HepG2 (cell line): ENCODE measurements around the gene ARHGAP4. TPM values are rescaled to one million over a fixed set of nuclear protein-coding genes. Genes with fewer than 3 reads are reported as not detected.
A peak's percentile ranks its signal among the peaks of the same experiment; 100 is the strongest.

ENCODE experiments used
- ARNTL ChIP-seq: sonication (generic); formaldehyde crosslinking; IDR thresholded peaks from 2 replicates; pipeline ENCODE4 v1.4.0; 2020; ENCODE audit warnings: mild to moderate bottlenecking, missing genetic modification reagents
- GATAD1 ChIP-seq: IDR thresholded peaks from 2 replicates; pipeline ENCODE4 v1.6.1; 2016; ENCODE audit warnings: missing genetic modification reagents, missing compliant biosample characterization
- JUNB ChIP-seq: sonication (generic); formaldehyde crosslinking; IDR thresholded peaks from 2 replicates; pipeline ENCODE4 v1.8.0; 2022; ENCODE audit warnings: missing genetic modification reagents, mild to moderate bottlenecking, borderline replicate concordance
- KAT7 ChIP-seq: IDR thresholded peaks from 2 replicates; pipeline ENCODE4 v1.6.1; 2018; ENCODE audit warnings: borderline replicate concordance, missing compliant biosample characterization
- KDM5B ChIP-seq: sonication (generic); formaldehyde crosslinking; IDR thresholded peaks from 2 replicates; pipeline ENCODE4 v1.4.0; 2020; ENCODE audit warnings: missing genetic modification reagents, mild to moderate bottlenecking, borderline replicate concordance
- KLF6 ChIP-seq: IDR thresholded peaks from 2 replicates; pipeline ENCODE4 v1.8.0; 2016; ENCODE audit warnings: missing biosample characterization, missing genetic modification reagents
- MTA1 ChIP-seq: sonication (generic); formaldehyde crosslinking; IDR thresholded peaks from 2 replicates; pipeline ENCODE4 v1.4.0; 2020; ENCODE audit warnings: missing genetic modification reagents, mild to moderate bottlenecking, borderline replicate concordance
- NAIF1 ChIP-seq: sonication (generic); formaldehyde crosslinking; IDR thresholded peaks from 2 replicates; pipeline ENCODE4 v1.5.0; 2020; ENCODE audit warnings: mild to moderate bottlenecking, missing genetic modification reagents, borderline replicate concordance
- NFE2L1 ChIP-seq: sonication (generic); formaldehyde crosslinking; IDR thresholded peaks from 2 replicates; pipeline ENCODE4 v1.4.0; 2020; ENCODE audit warnings: missing genetic modification reagents, mild to moderate bottlenecking, borderline replicate concordance
- NRL ChIP-seq: sonication (generic); formaldehyde crosslinking; IDR thresholded peaks from 2 replicates; pipeline ENCODE4 v1.5.0; 2020; ENCODE audit warnings: missing genetic modification reagents, mild to moderate bottlenecking, moderate library complexity, borderline replicate concordance
- PHF5A ChIP-seq: IDR thresholded peaks from one replicate; pipeline ENCODE4 v1.6.1; 2018; ENCODE audit warnings: low read depth, missing genetic modification reagents; ENCODE audit not compliant: unreplicated experiment
- RAD51 ChIP-seq: fragments of 450-650 bp; IDR thresholded peaks from 2 replicates; pipeline ENCODE4 v1.6.1; 2016; ENCODE audit warnings: borderline replicate concordance
- RNF2 ChIP-seq: fragments of 450-650 bp; conservative IDR thresholded peaks from 2 replicates; pipeline ENCODE4 v1.6.1; 2016; ENCODE audit warnings: low read depth
- SMAD9 ChIP-seq: sonication (generic); formaldehyde crosslinking; IDR thresholded peaks from 2 replicates; pipeline ENCODE4 v1.5.1; 2020; ENCODE audit warnings: mild to moderate bottlenecking, missing genetic modification reagents
- SMYD3 ChIP-seq: sonication (generic); formaldehyde crosslinking; IDR thresholded peaks from 2 replicates; pipeline ENCODE4 v1.8.1; 2023; ENCODE audit warnings: mild to moderate bottlenecking, missing genetic modification reagents
- SSRP1 ChIP-seq: IDR thresholded peaks from 2 replicates; pipeline ENCODE4 v1.6.1; 2016; ENCODE audit warnings: control low read depth
- TBX3 ChIP-seq: fragments of 450-650 bp; IDR thresholded peaks from 2 replicates; pipeline ENCODE4 v1.6.1; 2017; ENCODE audit warnings: antibody characterized with exemption, mild to moderate bottlenecking, inconsistent platforms, borderline replicate concordance
- WIZ ChIP-seq: sonication (generic); formaldehyde crosslinking; IDR thresholded peaks from 2 replicates; pipeline ENCODE4 v1.5.1; 2020; ENCODE audit warnings: mild to moderate bottlenecking, missing genetic modification reagents
- ZFP1 ChIP-seq: IDR thresholded peaks from 2 replicates; pipeline ENCODE4 v1.6.1; 2016
- ZNF138 ChIP-seq: sonication (generic); formaldehyde crosslinking; IDR thresholded peaks from 2 replicates; pipeline ENCODE4 v1.5.0; 2020; ENCODE audit warnings: mild to moderate bottlenecking, low read depth, missing genetic modification reagents
- ZNF350 ChIP-seq: sonication (generic); formaldehyde crosslinking; IDR thresholded peaks from 2 replicates; pipeline ENCODE4 v1.4.0; 2020; ENCODE audit warnings: mild to moderate bottlenecking, low read depth, missing genetic modification reagents, borderline replicate concordance
- ZNF788 ChIP-seq: sonication (generic); formaldehyde crosslinking; IDR thresholded peaks from 2 replicates; pipeline ENCODE4 v1.5.0; 2020; ENCODE audit warnings: mild to moderate bottlenecking, missing genetic modification reagents, borderline replicate concordance
- ZSCAN12 ChIP-seq: sonication (generic); formaldehyde crosslinking; IDR thresholded peaks from 2 replicates; pipeline ENCODE4 v1.9.0; 2021; ENCODE audit warnings: mild to moderate bottlenecking, missing genetic modification reagents
- polyA plus RNA-seq, 8 experiments: library from polyadenylated mRNA; depleted of rRNA in 3 of 8; stranded (reverse) in 7 of 8; unstranded in 1 of 8; fragments of >200 nt; fragmentation: Illumina TruSeq in 4 of 8; extraction: Trizol in 4 of 8; gene quantifications; 2 replicates each; pipeline versions ENCODE4 v1.2.1 to v1.2.3, GENCODE V29; 2011 to 2016; ENCODE audit warnings: low read depth in 4 of 8, missing spikeins in 1 of 8, mixed read lengths in 1 of 8; ENCODE audit not compliant: insufficient read depth in 1 of 8
- total RNA-seq, 5 experiments: library from RNA; depleted of rRNA; stranded (reverse); fragments of >200 nt; fragmentation: Illumina TruSeq; extraction: Trizol; gene quantifications; 2 replicates each; pipeline ENCODE4 v1.2.3, GENCODE V29; 2016; ENCODE audit warnings: low read depth in 1 of 5
- TF ChIP-seq, protein P1 (sequence below): sonication (generic); formaldehyde crosslinking; IDR thresholded peaks from 2 replicates; pipeline ENCODE4 v1.4.0; 2020; ENCODE audit warnings: missing genetic modification reagents
- TF ChIP-seq, protein P2 (sequence below): IDR thresholded peaks from 2 replicates; pipeline ENCODE4 v1.6.1; 2016; ENCODE audit warnings: missing compliant biosample characterization, missing genetic modification reagents, borderline replicate concordance
- TF ChIP-seq, protein P3 (sequence below): sonication (generic); formaldehyde crosslinking; IDR thresholded peaks from 2 replicates; pipeline ENCODE4 v1.5.0; 2020; ENCODE audit warnings: missing genetic modification reagents, mild to moderate bottlenecking, borderline replicate concordance
- TF ChIP-seq, protein P4 (sequence below): sonication (generic); formaldehyde crosslinking; IDR thresholded peaks from 2 replicates; pipeline ENCODE4 v1.8.0; 2022; ENCODE audit warnings: mild to moderate bottlenecking, missing genetic modification reagents, borderline replicate concordance

The ARHGAP4 gene
- total and polyA plus RNA-seq, 2 of the 13 experiments (the other 11 are each of a cell fraction or from before 2014, with no cell fraction given), result 0.57 to 0.64 TPM

DNA sequence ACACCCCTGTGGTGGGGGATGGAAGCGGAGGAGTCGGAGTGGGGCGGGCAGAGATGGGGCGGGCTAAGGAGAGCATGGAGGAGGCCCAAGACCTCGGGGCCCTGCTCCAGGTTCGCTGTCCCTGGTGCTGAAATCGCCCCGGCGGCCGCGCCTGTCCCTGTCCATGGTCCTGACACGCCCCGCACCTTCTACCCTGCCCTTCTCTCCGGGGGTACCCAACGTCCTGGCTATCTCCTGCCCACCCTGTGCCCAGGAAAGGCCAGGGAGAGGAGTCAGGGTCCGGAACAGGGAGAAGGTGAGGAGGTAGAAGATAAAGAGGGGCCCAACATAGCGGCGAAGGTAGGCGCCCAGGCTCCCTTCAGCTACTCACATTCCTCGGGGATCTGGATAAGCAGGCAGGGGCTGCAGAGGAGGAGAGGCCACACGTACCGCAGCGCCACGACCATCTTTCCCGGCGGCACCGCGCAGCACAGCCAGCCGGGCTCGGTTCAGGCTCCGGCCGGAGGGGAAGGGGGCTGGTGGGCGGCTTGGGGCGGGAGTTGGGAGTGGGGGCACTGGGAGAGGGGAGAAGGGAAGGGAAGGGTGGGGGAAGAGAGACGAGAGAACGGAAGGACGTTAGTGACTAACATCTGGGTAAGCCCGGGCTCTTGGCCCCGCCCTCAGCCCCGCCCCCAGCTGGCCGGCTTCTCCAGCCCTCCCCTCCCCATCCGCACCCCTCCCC is 50.5 kb downstream of the ARHGAP4 start (continued):
- TF ChIP-seq, protein P1, sequence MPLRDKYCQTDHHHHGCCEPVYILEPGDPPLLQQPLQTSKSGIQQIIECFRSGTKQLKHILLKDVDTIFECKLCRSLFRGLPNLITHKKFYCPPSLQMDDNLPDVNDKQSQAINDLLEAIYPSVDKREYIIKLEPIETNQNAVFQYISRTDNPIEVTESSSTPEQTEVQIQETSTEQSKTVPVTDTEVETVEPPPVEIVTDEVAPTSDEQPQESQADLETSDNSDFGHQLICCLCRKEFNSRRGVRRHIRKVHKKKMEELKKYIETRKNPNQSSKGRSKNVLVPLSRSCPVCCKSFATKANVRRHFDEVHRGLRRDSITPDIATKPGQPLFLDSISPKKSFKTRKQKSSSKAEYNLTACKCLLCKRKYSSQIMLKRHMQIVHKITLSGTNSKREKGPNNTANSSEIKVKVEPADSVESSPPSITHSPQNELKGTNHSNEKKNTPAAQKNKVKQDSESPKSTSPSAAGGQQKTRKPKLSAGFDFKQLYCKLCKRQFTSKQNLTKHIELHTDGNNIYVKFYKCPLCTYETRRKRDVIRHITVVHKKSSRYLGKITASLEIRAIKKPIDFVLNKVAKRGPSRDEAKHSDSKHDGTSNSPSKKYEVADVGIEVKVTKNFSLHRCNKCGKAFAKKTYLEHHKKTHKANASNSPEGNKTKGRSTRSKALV, result peak; percentile 98
- peak; percentile 97 for TF ChIP-seq ARNTL (CRISPR knock-in tag)
- no peak for TF ChIP-seq RNF2
- TF ChIP-seq, protein P2, sequence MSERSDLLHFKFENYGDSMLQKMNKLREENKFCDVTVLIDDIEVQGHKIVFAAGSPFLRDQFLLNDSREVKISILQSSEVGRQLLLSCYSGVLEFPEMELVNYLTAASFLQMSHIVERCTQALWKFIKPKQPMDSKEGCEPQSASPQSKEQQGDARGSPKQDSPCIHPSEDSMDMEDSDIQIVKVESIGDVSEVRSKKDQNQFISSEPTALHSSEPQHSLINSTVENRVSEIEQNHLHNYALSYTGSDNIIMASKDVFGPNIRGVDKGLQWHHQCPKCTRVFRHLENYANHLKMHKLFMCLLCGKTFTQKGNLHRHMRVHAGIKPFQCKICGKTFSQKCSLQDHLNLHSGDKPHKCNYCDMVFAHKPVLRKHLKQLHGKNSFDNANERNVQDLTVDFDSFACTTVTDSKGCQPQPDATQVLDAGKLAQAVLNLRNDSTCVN (CRISPR knock-in tag), result peak; percentile 99
- peak; percentile 88 for TF ChIP-seq GATAD1 (CRISPR knock-in tag)
- peak; percentile 97 for TF ChIP-seq NAIF1 (CRISPR knock-in tag)
- peak; percentile 99 for TF ChIP-seq SMYD3
- peak; percentile 95 for TF ChIP-seq PHF5A
- TF ChIP-seq ZNF138 (CRISPR knock-in tag), result peak; percentile 100
- TF ChIP-seq NFE2L1 (CRISPR knock-in tag), result peak; percentile 95; the same call in 1 of the 2 replicates
- TF ChIP-seq, protein P3, sequence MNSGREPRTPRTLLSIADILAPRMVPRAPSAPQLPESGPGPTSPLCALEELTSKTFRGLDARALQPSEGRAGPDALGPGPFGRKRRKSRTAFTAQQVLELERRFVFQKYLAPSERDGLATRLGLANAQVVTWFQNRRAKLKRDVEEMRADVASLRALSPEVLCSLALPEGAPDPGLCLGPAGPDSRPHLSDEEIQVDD, result peak; percentile 100
- TF ChIP-seq SMAD9 (CRISPR knock-in tag), result peak; percentile 99
- TF ChIP-seq ZNF788 (CRISPR knock-in tag), result peak; percentile 97
- TF ChIP-seq ZSCAN12 (CRISPR knock-in tag), result peak; percentile 100
- peak; percentile 94 for TF ChIP-seq ZNF350
- peak; percentile 99 for TF ChIP-seq NRL (CRISPR knock-in tag)
- peak; percentile 100 for TF ChIP-seq KDM5B (CRISPR knock-in tag)
- peak; percentile 100 for TF ChIP-seq KLF6
- TF ChIP-seq TBX3, result no peak
- TF ChIP-seq MTA1 (CRISPR knock-in tag), result 0 out of 2 replicates have a peak, but pooled peaks have one; percentile 41
- TF ChIP-seq ZFP1, result peak; percentile 99
- no peak for TF ChIP-seq RAD51
- TF ChIP-seq, protein P4, sequence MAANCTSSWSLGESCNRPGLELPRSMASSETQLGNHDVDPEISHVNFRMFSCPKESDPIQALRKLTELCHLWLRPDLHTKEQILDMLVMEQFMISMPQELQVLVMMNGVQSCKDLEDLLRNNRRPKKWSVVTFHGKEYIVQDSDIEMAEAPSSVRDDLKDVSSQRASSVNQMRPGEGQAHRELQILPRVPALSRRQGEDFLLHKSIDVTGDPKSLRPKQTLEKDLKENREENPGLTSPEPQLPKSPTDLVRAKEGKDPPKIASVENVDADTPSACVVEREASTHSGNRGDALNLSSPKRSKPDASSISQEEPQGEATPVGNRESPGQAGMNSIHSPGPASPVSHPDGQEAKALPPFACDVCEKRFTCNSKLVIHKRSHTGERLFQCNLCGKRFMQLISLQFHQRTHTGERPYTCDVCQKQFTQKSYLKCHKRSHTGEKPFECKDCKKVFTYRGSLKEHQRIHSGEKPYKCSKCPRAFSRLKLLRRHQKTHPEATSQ (CRISPR knock-in tag), result peak; percentile 99
- TF ChIP-seq SSRP1, result no peak
- peak; percentile 95 for TF ChIP-seq JUNB (CRISPR knock-in tag)
- TF ChIP-seq KAT7 (CRISPR knock-in tag), result peak; percentile 93
- peak; percentile 100 for TF ChIP-seq WIZ (CRISPR knock-in tag)
